ENCODE results near the gene MYL12B. TPM values are rescaled to one million over a fixed set of nuclear protein-coding genes. Genes with fewer than 3 reads are reported as not detected.
A peak's percentile ranks its signal among the peaks of the same experiment; 100 is the strongest.

The MYL12B gene
- 100 to 1,000 TPM; 305 to 371 (median 335) TPM for total RNA-seq

- peak within 1 kb of the TSS; percentile 85 to 98 (median 96) for H3K4me3 ChIP-seq
- no peaks in the 10 kb centered on the region for H3K36me3 ChIP-seq
- peak; percentile 84 to 98 (median 96) for TF ChIP-seq POLR2AphosphoS5 (IDR thresholded peaks at IDR 0.05)
- peak in 2 of 3 donors; percentile 20 to 28 for TF ChIP-seq CTCF (IDR thresholded peaks at IDR 0.05)
- TF ChIP-seq POLR2A (IDR thresholded peaks at IDR 0.05): peak; percentile 90
- intact Hi-C loops (cut with DNase I; ENCODE audit: low total_unique reads): loop anchor here (10.0 kb wide), 1 partner anchor 333 kb away; no protein-coding TSS in a partner anchor
- DNase-seq (ENCODE audit: low spot score in 2 of 2): peak; percentile 78 to 84
- peaks cover 0 to 8% of the 10 kb centered on the region in 2 donors for H3K4me1 ChIP-seq
- H3K9me3 ChIP-seq: no peaks in the 10 kb centered on the region
- peak within 1 kb of the TSS; percentile 97 to 98 for H3K27ac ChIP-seq
- H3K27me3 ChIP-seq: no peaks in the 10 kb centered on the region
Measured at GRCh38 chr18:3261373-3262233, at the start of gene MYL12B. TSS of gene MYL12B (plus strand) at chr18:3262133. CDS start at chr18:3272899, 10,766 bp downstream.

GRCh38 chr18:3212657-3213056 lies 49.3 kb upstream of the MYL12B start:
- no peak for DNase-seq (ENCODE audit: low spot score in 2 of 2)
- no peaks in the 10 kb centered on the region for H3K4me1 ChIP-seq
- H3K9me3 ChIP-seq: no peaks in the 10 kb centered on the region
- H3K4me3 ChIP-seq: no peak overlapping the region
- intact Hi-C loops (cut with DNase I; ENCODE audit: low total_unique reads): no loop called here
- no peaks in the 10 kb centered on the region for H3K27me3 ChIP-seq
- H3K27ac ChIP-seq: peak overlapping the region in 1 of 2 donors; percentile 0
- no peaks in the 10 kb centered on the region for H3K36me3 ChIP-seq
- TF ChIP-seq CTCF (IDR thresholded peaks at IDR 0.05): no peak

- H3K27me3 ChIP-seq: no peaks in the 10 kb centered on the region
- no peak overlapping the region for H3K4me3 ChIP-seq
- no peak overlapping the region for H3K27ac ChIP-seq
- DNase-seq (ENCODE audit: low spot score in 2 of 2): no peak
- intact Hi-C loops (cut with DNase I; ENCODE audit: low total_unique reads): loop anchor here (2.0 kb wide), 1 partner anchor 15 kb away; no protein-coding TSS in a partner anchor
- H3K9me3 ChIP-seq: no peaks in the 10 kb centered on the region
- no peaks in the 10 kb centered on the region for H3K36me3 ChIP-seq
- TF ChIP-seq CTCF (IDR thresholded peaks at IDR 0.05): no peak
- no peak for TF ChIP-seq POLR2AphosphoS5 (IDR thresholded peaks at IDR 0.05)
- TF ChIP-seq POLR2A (IDR thresholded peaks at IDR 0.05): no peak
- no peaks in the 10 kb centered on the region for H3K4me1 ChIP-seq
Measured at GRCh38 chr18:3213300-3214059, 48.5 kb upstream of the MYL12B start.

GRCh38 chr18:3214855-3215637 lies 46.9 kb upstream of the MYL12B start:
- intact Hi-C loops (cut with DNase I; ENCODE audit: low total_unique reads): loop anchor here (2.0 kb wide), 1 partner anchor 16 kb away; no protein-coding TSS in a partner anchor
- DNase-seq (ENCODE audit: low spot score in 2 of 2): no peak
- TF ChIP-seq POLR2AphosphoS5 (IDR thresholded peaks at IDR 0.05) (no peak), CTCF (IDR thresholded peaks at IDR 0.05) (no peak), POLR2A (IDR thresholded peaks at IDR 0.05) (no peak)
- H3K4me3 ChIP-seq: no peak overlapping the region
- no peaks in the 10 kb centered on the region for H3K4me1 ChIP-seq
- H3K27ac ChIP-seq: no peak overlapping the region
- H3K36me3 ChIP-seq: no peaks in the 10 kb centered on the region
- no peaks in the 10 kb centered on the region for H3K9me3 ChIP-seq
- H3K27me3 ChIP-seq: no peaks in the 10 kb centered on the region
